Measurements from ENCODE around the gene CLMP. TPM values are rescaled to one million over a fixed set of nuclear protein-coding genes. Genes with fewer than 3 reads are reported as not detected.
"Not testable (repeated sequence)": the region's sequence is repeated elsewhere in the genome, so short reads cannot be mapped to it uniquely, and the experiment has no call there.

The CLMP gene
- total RNA-seq, 1 donor from 2014 or later = 0.17 TPM

DNA sequence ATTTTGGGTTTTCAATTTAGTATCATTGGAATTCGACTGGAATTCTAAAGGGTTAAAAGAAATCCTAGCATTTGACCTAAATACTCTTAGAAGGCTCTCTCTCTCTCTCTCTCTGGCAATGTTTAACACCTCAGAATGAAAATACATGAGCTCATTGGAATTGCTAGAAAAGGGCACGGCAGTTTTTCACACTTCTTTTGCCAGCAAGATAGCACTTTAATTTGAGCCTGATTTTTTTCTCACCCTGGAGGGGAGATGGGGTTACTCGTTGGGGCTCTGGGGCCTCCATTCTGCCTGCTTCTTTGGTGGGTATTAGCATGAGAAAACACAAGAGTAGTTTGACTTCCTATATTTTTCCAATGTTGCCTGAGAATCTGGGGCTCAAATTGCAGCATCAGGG, 22.8 kb upstream of the CLMP start:
- DNase-seq = no peak

DNA sequence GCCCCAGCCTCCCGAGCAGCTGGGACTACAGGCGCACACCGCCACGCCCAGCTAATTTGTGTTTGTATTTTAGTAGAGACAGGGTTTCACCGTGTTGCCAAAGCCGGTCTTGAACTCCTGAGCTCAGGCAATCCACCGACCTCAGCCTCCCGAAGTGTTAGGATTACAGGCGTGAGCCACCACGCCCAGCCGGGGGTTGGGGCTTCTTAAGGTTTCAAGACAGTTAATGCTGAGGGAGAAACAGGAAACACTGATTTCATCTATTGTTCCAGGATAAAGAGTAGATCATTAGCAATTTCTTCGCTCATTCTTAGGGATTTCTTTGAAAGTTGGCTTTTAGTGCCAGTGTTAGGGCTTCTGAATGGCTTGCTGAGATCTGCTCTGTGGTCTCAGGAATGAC, 21.2 kb upstream of the CLMP start:
- DNase-seq = no peak

GRCh38 chr11:123214940-123215339, 19.9 kb upstream of the CLMP start:
- no peak for DNase-seq

- no peak for DNase-seq
Measured at GRCh38 chr11:123214396-123214795, 19.3 kb upstream of the CLMP start.

GRCh38 chr11:123213307-123213771, 18.3 kb upstream of the CLMP start:
- DNase-seq = no peak

- DNase-seq = no peak
Measured at GRCh38 chr11:123212406-123212805, 17.4 kb upstream of the CLMP start.

DNA sequence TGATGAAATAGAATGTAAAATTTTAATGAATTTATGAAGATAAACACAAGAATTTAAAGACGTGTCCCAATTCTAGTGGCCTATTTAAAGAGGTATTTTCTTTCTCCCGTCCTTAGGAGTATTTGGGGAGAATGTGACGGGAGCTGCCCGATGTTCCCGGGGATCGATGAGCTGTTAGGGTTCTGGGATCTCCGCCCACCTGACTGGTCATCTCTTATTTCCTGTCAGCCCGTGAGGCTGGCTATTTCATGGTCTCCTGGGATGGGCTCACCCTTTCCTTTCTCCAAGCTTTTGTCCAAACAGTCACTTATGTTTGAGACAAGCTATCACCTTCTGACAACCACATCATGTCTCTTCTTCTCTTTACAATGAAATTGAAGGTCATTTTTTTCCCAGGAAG, 16.9 kb upstream of the CLMP start:
- no peak for DNase-seq

DNA sequence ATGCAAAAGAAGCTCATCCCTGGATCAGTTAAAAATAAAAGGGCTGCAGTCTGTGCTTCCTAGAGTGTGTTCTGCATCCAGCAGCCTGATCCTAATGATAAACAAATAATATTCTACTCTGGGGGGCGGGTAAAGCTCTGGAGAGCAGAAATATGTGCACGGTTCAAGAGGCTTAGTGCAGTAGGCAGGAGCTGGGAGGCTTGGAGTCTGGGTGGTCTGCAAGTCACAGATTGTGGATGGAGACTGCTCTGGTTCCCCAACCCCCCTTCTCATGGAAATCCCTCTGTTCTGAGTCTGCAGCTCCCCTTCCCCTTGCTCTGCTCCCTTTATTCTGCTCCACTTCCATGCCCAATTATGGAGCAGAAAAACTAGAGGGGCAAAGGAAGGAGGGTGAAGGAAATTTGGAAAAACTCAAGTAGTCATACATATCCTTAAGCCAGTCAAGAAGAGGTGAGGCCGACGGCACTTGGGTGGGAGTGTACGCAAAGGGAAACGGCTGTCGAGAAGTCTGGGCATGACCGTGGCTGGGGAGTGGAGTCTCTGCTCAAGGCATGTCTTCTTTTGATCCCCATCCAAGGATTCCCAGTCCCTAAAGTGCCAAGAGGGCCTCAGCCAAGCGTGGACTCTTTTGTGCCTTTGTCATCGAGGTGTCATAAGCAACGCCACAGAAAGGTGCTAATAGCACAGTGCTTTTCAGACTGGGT, 16.3 kb upstream of the CLMP start:
- DNase-seq = no peak

DNA sequence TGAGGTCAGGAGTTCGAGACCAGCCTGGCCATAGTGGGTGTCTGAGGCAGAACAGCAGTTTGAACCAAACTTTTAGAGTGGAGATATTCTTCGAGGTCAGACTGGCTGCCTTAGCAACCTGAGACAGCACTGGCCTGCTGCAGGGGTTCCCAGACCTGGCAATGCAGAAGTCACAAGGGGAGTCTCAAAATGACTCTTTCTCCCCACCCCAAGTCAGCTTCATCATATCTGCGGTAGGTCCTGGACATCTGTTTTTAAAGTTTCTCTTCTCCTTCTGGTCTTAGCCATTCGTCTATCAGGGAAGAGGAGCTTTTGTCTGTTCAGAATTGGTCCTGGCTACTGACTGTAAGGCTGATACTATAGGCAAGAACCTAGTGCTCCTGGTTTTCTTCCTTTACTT, 14.5 kb upstream of the CLMP start:
- no peak for DNase-seq

GRCh38 chr11:123206791-123207434, 11.9 kb upstream of the CLMP start:
- DNase-seq = no peak

- not testable (repeated sequence) for DNase-seq
Measured at GRCh38 chr11:123206055-123206454, 11.0 kb upstream of the CLMP start.

DNA sequence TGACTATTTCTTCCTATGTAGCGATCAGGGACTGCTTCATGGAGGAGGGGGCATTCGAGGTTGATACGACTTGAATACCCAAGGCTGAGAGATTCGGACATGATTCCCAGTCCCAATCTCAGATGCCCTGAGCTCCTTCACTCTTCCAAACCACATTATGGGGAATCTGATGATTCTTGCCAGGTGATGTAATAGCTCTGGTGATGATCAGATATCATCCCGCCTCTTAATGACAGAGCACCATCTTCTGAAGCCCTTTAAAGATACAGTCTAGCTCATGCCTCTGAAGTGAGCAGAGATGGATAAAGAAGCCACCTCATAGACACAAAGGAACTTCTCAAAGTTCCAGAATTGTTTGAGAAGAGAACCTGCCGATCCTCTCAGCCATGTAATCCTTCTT, 8.9 kb upstream of the CLMP start:
- DNase-seq = no peak

GRCh38 chr11:123203471-123203870, 8.4 kb upstream of the CLMP start:
- no peak for DNase-seq

GRCh38 chr11:123202155-123203151, 7.4 kb upstream of the CLMP start:
- DNase-seq = no peak

- DNase-seq = no peak
Measured at GRCh38 chr11:123200264-123200663, 5.2 kb upstream of the CLMP start.

DNA sequence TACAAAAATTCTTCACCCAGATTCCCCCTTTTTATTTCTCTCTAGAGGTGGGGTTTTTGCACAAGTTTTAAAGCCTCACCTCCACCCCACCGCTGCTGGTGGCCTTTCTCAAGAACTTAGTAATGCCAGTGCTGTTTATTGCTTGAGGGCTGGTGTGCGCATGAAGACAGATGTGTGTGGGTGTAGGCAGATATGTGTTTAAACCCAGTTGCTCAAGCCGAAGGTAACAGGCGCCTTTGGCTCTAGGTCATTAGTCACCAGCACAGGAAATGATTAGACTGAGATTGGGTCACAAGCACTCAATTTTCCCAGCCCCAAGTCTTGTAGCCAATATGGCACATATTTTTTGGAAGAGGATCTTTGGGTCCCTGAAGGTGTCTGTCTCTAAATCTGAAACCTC, 2.7 kb upstream of the CLMP start:
- DNase-seq = no peak

GRCh38 chr11:123196060-123196714, 1.1 kb upstream of the CLMP start:
- DNase-seq = no peak

DNA sequence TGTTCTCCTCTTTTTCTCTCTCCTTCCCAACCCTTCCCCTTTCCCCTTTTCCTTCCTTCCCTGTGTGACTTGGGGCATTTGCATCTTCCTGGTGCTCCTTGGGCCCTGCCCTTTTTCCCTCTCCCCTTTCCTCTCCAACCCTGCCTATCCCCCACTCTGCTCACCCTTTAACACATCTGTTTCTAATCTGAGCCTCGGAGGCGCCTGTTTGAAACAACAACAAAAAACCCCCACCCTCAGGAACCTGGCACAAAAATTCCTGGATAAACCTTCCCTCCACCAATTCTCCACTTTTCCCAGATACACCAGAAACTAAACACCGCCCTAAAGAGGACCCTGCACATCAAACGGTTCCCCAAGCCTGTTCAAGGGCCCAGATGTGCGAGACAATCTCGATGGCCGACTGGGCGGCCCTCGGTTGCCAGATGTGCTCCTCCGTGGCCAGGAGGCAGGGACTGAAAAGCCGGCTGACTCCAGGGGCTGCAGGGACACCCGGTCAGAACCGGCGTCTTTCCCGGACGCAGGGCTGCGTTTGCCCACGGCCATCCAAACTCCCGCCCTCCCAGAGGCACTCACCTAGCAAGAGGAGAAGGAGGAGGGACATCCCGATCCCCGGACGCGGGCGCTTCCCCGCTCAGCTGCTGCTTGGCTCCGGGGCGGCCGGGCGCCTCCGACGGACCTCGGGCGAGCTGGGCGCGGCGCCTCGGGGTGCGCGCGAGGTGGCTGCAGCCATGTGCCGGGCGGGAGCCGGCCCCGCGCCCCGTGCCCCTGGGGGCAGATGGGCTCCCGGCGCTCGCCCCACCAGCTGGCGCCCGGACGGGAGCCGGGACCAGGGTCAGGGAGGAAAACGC, 486 bp downstream of the CLMP start:
- DNase-seq = no peak

DNA sequence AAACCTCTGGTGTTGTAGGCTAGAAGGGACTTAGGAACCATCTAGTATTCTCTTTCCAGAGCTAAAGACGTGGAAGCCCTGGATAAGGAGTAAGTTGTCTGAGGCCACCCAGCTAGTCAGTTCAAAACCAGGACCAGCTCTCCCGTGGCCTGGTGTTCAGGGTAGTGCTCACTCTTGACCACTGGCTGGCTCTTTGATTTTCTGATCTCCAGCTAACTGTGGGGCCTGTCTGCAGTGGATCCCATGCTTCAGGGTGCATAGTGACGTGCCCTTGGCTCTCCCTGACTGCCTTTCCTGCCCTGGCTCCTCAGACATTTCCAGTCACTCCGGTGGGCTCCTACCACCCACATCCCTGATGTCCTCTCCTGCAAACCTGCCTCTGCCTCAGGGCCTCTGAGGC, 1.3 kb downstream of the CLMP start:
- no peak for DNase-seq

- no peak for DNase-seq
Measured at GRCh38 chr11:123191939-123192338, 3.1 kb downstream of the CLMP start.

DNA sequence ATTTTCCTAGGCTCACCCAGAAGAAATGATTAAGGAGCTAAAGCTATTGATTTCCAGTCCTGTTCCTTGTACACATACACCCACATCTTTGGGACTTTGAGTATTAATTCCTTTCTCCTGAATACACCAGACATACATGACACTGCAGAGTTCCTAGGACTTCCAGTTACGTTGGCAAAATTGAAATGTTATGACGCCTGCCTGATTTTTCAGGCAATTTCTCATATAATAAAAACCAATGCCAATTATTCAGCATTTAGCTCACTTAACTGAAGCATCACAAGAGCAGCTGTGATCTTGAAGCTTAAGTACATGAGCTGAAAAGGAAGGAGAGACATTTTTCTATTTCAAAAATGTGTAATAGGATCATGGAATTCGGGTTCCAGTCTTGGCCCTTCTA, 4.5 kb downstream of the CLMP start:
- DNase-seq = no peak

Data from dermis blood vessel endothelial cell (primary cell).